ENCODE measurements around the gene PGD. TPM values are rescaled to one million over a fixed set of nuclear protein-coding genes. Genes with fewer than 3 reads are reported as not detected.
A peak's percentile ranks its signal among the peaks of the same experiment; 100 is the strongest.

Gene PGD
- total RNA-seq, 1 donor from 2014 or later, result 207 TPM

- H3K9ac ChIP-seq, result no peak overlapping the region
- Mint-ChIP-seq H3K9me3 (no peaks in the 10 kb centered on the region), H3K4me1 (peaks cover 24% of the 10 kb centered on the region), H3K36me3 (peaks cover 4% of the 10 kb centered on the region), H3K4me3 (no peak overlapping the region), H3K27me3 (ENCODE audit: insufficient read depth, low read depth) (peaks cover 5% of the 10 kb centered on the region), H3K27ac (peak overlapping the region; percentile 66)
- peaks cover 24% of the 10 kb centered on the region for H3K4me1 ChIP-seq
- H3F3A ChIP-seq (ENCODE audit: low read depth), result peaks cover 5% of the 10 kb centered on the region
- no peaks in the 10 kb centered on the region for H3K9me3 ChIP-seq (ENCODE audit: low read depth)
- TF ChIP-seq CTCF (IDR thresholded peaks at IDR 0.05), result no peak
- TF ChIP-seq EZH2 (IDR thresholded peaks at IDR 0.05), result no peak
- TF ChIP-seq EZH2phosphoT487 (IDR thresholded peaks at IDR 0.05), result no peak
- H3K27ac ChIP-seq, result peak overlapping the region; percentile 41
- H3K36me3 ChIP-seq, result no peaks in the 10 kb centered on the region
- H4K20me1 ChIP-seq (ENCODE audit: low read depth), result no peaks in the 10 kb centered on the region
- H3K27me3 ChIP-seq, result no peaks in the 10 kb centered on the region
- H2AFZ ChIP-seq (replicated peaks), result no peak overlapping the region
- H3K79me2 ChIP-seq (ENCODE audit: low read depth), result no peaks in the 10 kb centered on the region
- DNase-seq (ENCODE audit: low spot score), result no peak
- H3K4me3 ChIP-seq, result no peak overlapping the region
- no peak overlapping the region for H3K4me2 ChIP-seq
These were observed 51.4 kb downstream of the PGD start for GRCh38 chr1:10450156-10450814.

- H2AFZ ChIP-seq (replicated peaks), result no peak overlapping the region
- no peak for DNase-seq (ENCODE audit: low spot score)
- peaks cover 24% of the 10 kb centered on the region for H3K4me1 ChIP-seq
- no peaks in the 10 kb centered on the region for H3K79me2 ChIP-seq (ENCODE audit: low read depth)
- no peaks in the 10 kb centered on the region for H3K9me3 ChIP-seq (ENCODE audit: low read depth)
- Mint-ChIP-seq H3K27me3 (ENCODE audit: insufficient read depth, low read depth) (peaks cover 5% of the 10 kb centered on the region), H3K9me3 (no peaks in the 10 kb centered on the region), H3K4me1 (peaks cover 24% of the 10 kb centered on the region), H3K36me3 (peaks cover 4% of the 10 kb centered on the region), H3K4me3 (no peak overlapping the region), H3K27ac (no peak overlapping the region)
- H3F3A ChIP-seq (ENCODE audit: low read depth), result peaks cover 5% of the 10 kb centered on the region
- H4K20me1 ChIP-seq (ENCODE audit: low read depth), result no peaks in the 10 kb centered on the region
- H3K9ac ChIP-seq, result no peak overlapping the region
- no peaks in the 10 kb centered on the region for H3K27me3 ChIP-seq
- no peak overlapping the region for H3K27ac ChIP-seq
- peak overlapping the region; percentile 28 for H3K4me2 ChIP-seq
- TF ChIP-seq CTCF (IDR thresholded peaks at IDR 0.05) (no peak), EZH2phosphoT487 (IDR thresholded peaks at IDR 0.05) (no peak), EZH2 (IDR thresholded peaks at IDR 0.05) (no peak)
- no peak overlapping the region for H3K4me3 ChIP-seq
- H3K36me3 ChIP-seq, result no peaks in the 10 kb centered on the region
These were observed 52.0 kb downstream of the PGD start for GRCh38 chr1:10450836-10451235.

GRCh38 chr1:10451287-10451686 is 52.4 kb downstream of the PGD start:
- H3K36me3 ChIP-seq, result no peaks in the 10 kb centered on the region
- peak; percentile 23 for DNase-seq (ENCODE audit: low spot score)
- peaks cover 5% of the 10 kb centered on the region for H3F3A ChIP-seq (ENCODE audit: low read depth)
- H3K4me1 ChIP-seq, result peaks cover 24% of the 10 kb centered on the region
- no peak overlapping the region for H3K4me3 ChIP-seq
- peak overlapping the region; percentile 28 for H3K4me2 ChIP-seq
- TF ChIP-seq CTCF (IDR thresholded peaks at IDR 0.05), result no peak
- no peak for TF ChIP-seq EZH2 (IDR thresholded peaks at IDR 0.05)
- no peak for TF ChIP-seq EZH2phosphoT487 (IDR thresholded peaks at IDR 0.05)
- no peak overlapping the region for H3K4me3 Mint-ChIP-seq
- no peaks in the 10 kb centered on the region for H3K27me3 ChIP-seq
- no peak overlapping the region for H3K27ac ChIP-seq
- H3K9me3 ChIP-seq (ENCODE audit: low read depth), result no peaks in the 10 kb centered on the region
- H3K4me1 Mint-ChIP-seq, result peaks cover 24% of the 10 kb centered on the region
- H3K27me3 Mint-ChIP-seq (ENCODE audit: insufficient read depth, low read depth), result peaks cover 5% of the 10 kb centered on the region
- H4K20me1 ChIP-seq (ENCODE audit: low read depth), result no peaks in the 10 kb centered on the region
- H3K9ac ChIP-seq, result no peak overlapping the region
- H2AFZ ChIP-seq (replicated peaks), result no peak overlapping the region
- peaks cover 2% of the 10 kb centered on the region for H3K9me3 Mint-ChIP-seq
- no peak overlapping the region for H3K27ac Mint-ChIP-seq
- no peaks in the 10 kb centered on the region for H3K79me2 ChIP-seq (ENCODE audit: low read depth)
- peaks cover 7% of the 10 kb centered on the region for H3K36me3 Mint-ChIP-seq
